Spleen (tissue), 11 donors: ENCODE data around the gene TTC23. TPM values are rescaled to one million over a fixed set of nuclear protein-coding genes. Genes with fewer than 3 reads are reported as not detected.
A peak's percentile ranks its signal among the peaks of the same experiment; 100 is the strongest.

Experiments
- DNase-seq: peaks from one replicate; pipeline ENCODE4 v3.0.0-alpha.2; 2020
- H3K27ac ChIP-seq, 8 donors: fragments of 200-600 bp; sonication (generic) in 7 of 8; 1 replicate in 4 of 8; 2 replicates in 4 of 8; pipeline versions ENCODE4 v1.5.0 to v1.8.0; 2016 to 2021; ENCODE audit warnings: inconsistent platforms in 4 of 8, mild to moderate bottlenecking in 4 of 8, moderate library complexity in 1 of 8
- H3K27me3 ChIP-seq, 7 donors: fragments of 200-600 bp; sonication (generic) in 6 of 7; replicated peaks in 1 of 7; 1 replicate in 4 of 7; 2 replicates in 3 of 7; pipeline versions ENCODE4 v1.5.0 to v1.8.0; 2016 to 2021; ENCODE audit warnings: inconsistent platforms in 3 of 7, mild to moderate bottlenecking in 1 of 7
- H3K36me3 ChIP-seq, 6 donors: fragments of 200-600 bp; sonication (generic) in 5 of 6; 1 replicate in 4 of 6; 2 replicates in 2 of 6; pipeline versions ENCODE4 v1.5.0 to v1.8.0; 2016 to 2021; ENCODE audit warnings: inconsistent platforms in 2 of 6
- H3K4me1 ChIP-seq, 6 donors: fragments of 200-600 bp; sonication (generic) in 5 of 6; 1 replicate in 3 of 6; 2 replicates in 3 of 6; pipeline versions ENCODE4 v1.5.0 to v1.8.0; 2016 to 2021; ENCODE audit warnings: inconsistent platforms in 3 of 6
- H3K4me3 ChIP-seq, 8 donors: fragments of 200-600 bp; sonication (generic) in 7 of 8; 1 replicate in 4 of 8; 2 replicates in 4 of 8; pipeline versions ENCODE4 v1.5.0 to v1.8.0; 2016 to 2021; ENCODE audit warnings: inconsistent platforms in 4 of 8, mild to moderate bottlenecking in 4 of 8, moderate library complexity in 2 of 8
- H3K9me3 ChIP-seq, 8 donors: fragments of 200-600 bp; sonication (generic) in 7 of 8; 1 replicate in 4 of 8; 2 replicates in 4 of 8; pipeline versions ENCODE4 v1.5.0 to v1.8.0; 2016 to 2021; ENCODE audit warnings: inconsistent platforms in 4 of 8
- CTCF ChIP-seq, 11 experiments: fragments of 200-600 bp in 7 of 11; fragments of 450-650 bp in 4 of 11; sonication (generic) in 4 of 11; IDR thresholded peaks in 8 of 11; conservative IDR thresholded peaks in 3 of 11; 1 replicate in 7 of 11; 2 replicates in 4 of 11; pipeline versions ENCODE4 v1.4.0 to v1.8.0; 2016 to 2021; ENCODE audit warnings: antibody characterized with exemption in 11 of 11, inconsistent platforms in 4 of 11, mild to moderate bottlenecking in 1 of 11
- POLR2A ChIP-seq, 3 donors: fragments of 450-650 bp; IDR thresholded peaks; one replicate each; pipeline ENCODE4 v1.5.1; 2017; ENCODE audit warnings: antibody characterized with exemption in 3 of 3, mild to moderate bottlenecking in 1 of 3
- POLR2AphosphoS5 ChIP-seq, 3 donors: sonication (generic); formaldehyde crosslinking; IDR thresholded peaks; one replicate each; pipeline ENCODE4 v1.5.1; 2017; ENCODE audit warnings: antibody characterized with exemption in 3 of 3
- WGBS, 5 donors: extraction: QIAGEN DNeasy Blood & Tissue Kit in 3 of 5; methylation state at CpG; one replicate each; pipeline versions ENCODE4 v1.1.5 to v1.1.7; 2013 to 2018; 5-methylcytosine and 5-hydroxymethylcytosine counted together
- intact Hi-C: fragments of 100-400 bp; cut with DNase I; formaldehyde crosslinking; loops from one replicate; pipeline ENCODE4 v1.15.0; 2023; ENCODE audit warnings: low total_unique reads
- polyA plus RNA-seq, 3 donors: library from polyadenylated mRNA; stranded (reverse); fragments of 200-250 nt; gene quantifications; one replicate each; pipeline ENCODE4 v1.2.1, GENCODE V29; 2013
- total RNA-seq, 7 donors: library from RNA; depleted of rRNA in 3 of 7; stranded (reverse); fragments of >200 nt in 3 of 7; fragmentation: NEBNext Ultra II Directional in 4 of 7; extraction: Animal tissue kit (Norgen Biotek cat#: 25700) in 4 of 7; gene quantifications; one replicate each; pipeline versions ENCODE4 v1.1.0 to v1.2.1, GENCODE V29; 2016 to 2021
- donor health status: healthy with polysubstance abuse.
- donor health status: DM: no; HTN: no; CAD: no; lungs with moderate emphysema.
- donor health status: DM: no; HTN: no; CAD: no.
- donor health status: Bipolar disorder and iron deficiency.
- donor health status: healthy.
- donor health status: DM: no; HTN: no; CAD: no.
- donor health status: DM: yes; HTN: yes; CAD: no.

The TTC23 gene
- total and polyA plus RNA-seq, 10 donors, result 3.6 to 17.0 (median 12.0) TPM

- Histone ChIP-seq H3K36me3 (peaks cover 0 to 9% (median 0%) of the 10 kb centered on the region in 6 donors), H3K27me3 (no peaks in the 10 kb centered on the region), H3K27ac (no peak overlapping the region), H3K4me1 (peaks cover 0 to 8% (median 0%) of the 10 kb centered on the region in 6 donors), H3K4me3 (no peak overlapping the region), H3K9me3 (no peaks in the 10 kb centered on the region)
- no peak for TF ChIP-seq POLR2A (IDR thresholded peaks at IDR 0.05)
- no peak for TF ChIP-seq CTCF (IDR thresholded peaks at IDR 0.05 in 8 of 11, conservative IDR thresholded peaks at IDR 0.05 in 3 of 11)
- no peak for TF ChIP-seq POLR2AphosphoS5 (IDR thresholded peaks at IDR 0.05)
- no peak for DNase-seq
- 72 to 85% (median 74%) methylated on average over 4 of the region's 4 CpGs for WGBS, 5 donors
- intact Hi-C loops, result no loop called here
Measured at GRCh38 chr15:99185414-99186130, 63.8 kb downstream of the TTC23 start.

- TF ChIP-seq CTCF (IDR thresholded peaks at IDR 0.05 in 8 of 11, conservative IDR thresholded peaks at IDR 0.05 in 3 of 11) (no peak), POLR2A (IDR thresholded peaks at IDR 0.05) (no peak), POLR2AphosphoS5 (IDR thresholded peaks at IDR 0.05) (no peak)
- intact Hi-C loops, result no loop called here
- Histone ChIP-seq H3K27ac (no peak overlapping the region), H3K4me3 (no peak overlapping the region), H3K4me1 (peaks cover 0 to 8% (median 0%) of the 10 kb centered on the region in 6 donors), H3K9me3 (no peaks in the 10 kb centered on the region), H3K27me3 (no peaks in the 10 kb centered on the region), H3K36me3 (peaks cover 0 to 8% (median 0%) of the 10 kb centered on the region in 6 donors)
- 82 to 100% (median 94%) methylated on average over 1 of the region's 1 CpG for WGBS, 5 donors
- DNase-seq, result no peak
Measured at GRCh38 chr15:99182791-99183190, 66.6 kb downstream of the TTC23 start.

DNA sequence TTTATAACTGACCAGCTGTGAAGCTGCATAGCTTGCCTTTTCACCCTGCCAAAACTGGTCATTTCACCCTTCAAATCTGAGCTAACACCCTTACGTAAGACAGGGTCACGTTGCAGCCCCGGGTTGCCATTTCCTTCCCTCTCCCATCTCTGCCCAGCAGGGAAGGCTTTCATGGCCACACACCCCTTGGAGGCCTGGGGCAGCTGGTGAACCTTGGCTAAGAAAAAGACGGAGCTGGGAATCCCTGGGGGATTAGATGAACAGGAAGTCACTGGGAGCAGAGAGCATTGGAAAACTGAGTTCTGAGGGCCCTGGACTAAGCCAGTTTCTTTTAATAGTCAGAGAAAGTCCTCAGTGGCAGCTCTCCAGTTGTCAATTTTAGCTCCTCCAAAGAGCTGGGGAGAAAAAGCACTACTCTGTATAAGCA lies 67.8 kb downstream of the TTC23 start:
- H3K4me1 ChIP-seq, result peaks cover 0 to 8% (median 0%) of the 10 kb centered on the region in 6 donors
- no peak overlapping the region for H3K4me3 ChIP-seq
- WGBS, 5 donors, result 20 to 46% (median 33%) methylated on average over 4 of the region's 4 CpGs
- TF ChIP-seq POLR2AphosphoS5 (IDR thresholded peaks at IDR 0.05) (peak in 1 of 3 donors; percentile 33), CTCF (IDR thresholded peaks at IDR 0.05 in 8 of 11, conservative IDR thresholded peaks at IDR 0.05 in 3 of 11) (no peak)
- intact Hi-C loops, result no loop called here
- DNase-seq, result no peak
- peak overlapping the region in 2 of 8 donors; percentile 26 to 27 for H3K27ac ChIP-seq
- H3K36me3 ChIP-seq, result peaks cover 0 to 8% (median 0%) of the 10 kb centered on the region in 6 donors
- no peaks in the 10 kb centered on the region for H3K27me3 ChIP-seq
- no peaks in the 10 kb centered on the region for H3K9me3 ChIP-seq

DNA sequence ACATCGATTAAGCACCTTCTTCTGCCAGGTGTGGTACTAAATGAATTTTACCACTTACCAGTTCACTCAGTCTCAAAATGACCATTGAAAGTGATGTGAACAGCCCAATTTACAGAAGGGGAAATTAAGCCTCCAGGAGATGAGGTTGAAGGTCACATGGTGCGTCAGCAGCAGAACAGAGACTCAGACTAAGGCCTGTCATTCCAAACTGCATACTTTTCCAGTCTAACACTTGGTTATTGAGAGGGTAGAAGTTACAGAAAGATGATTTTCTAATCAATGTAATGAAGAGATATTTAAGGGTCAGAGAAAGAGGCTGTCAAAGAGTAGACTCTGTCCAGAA lies 68.4 kb downstream of the TTC23 start:
- DNase-seq, result no peak
- Histone ChIP-seq H3K4me1 (peaks cover 0 to 8% (median 0%) of the 10 kb centered on the region in 6 donors), H3K36me3 (peaks cover 0 to 8% (median 0%) of the 10 kb centered on the region in 6 donors), H3K9me3 (no peaks in the 10 kb centered on the region), H3K4me3 (no peak overlapping the region), H3K27me3 (no peaks in the 10 kb centered on the region), H3K27ac (peak overlapping the region in 1 of 8 donors; percentile 26)
- 84 to 97% (median 93%) methylated on average over 2 of the region's 2 CpGs for WGBS, 5 donors
- TF ChIP-seq POLR2A (IDR thresholded peaks at IDR 0.05), result no peak
- no peak for TF ChIP-seq CTCF (IDR thresholded peaks at IDR 0.05 in 8 of 11, conservative IDR thresholded peaks at IDR 0.05 in 3 of 11)
- TF ChIP-seq POLR2AphosphoS5 (IDR thresholded peaks at IDR 0.05), result no peak
- intact Hi-C loops, result no loop called here
